Hepatocyte (in vitro differentiated cells): Measurements from ENCODE around the gene PLXNB1.

Experiments used
- CTCF ChIP-seq: fragments of 200-600 bp; sonication (generic); IDR thresholded peaks from 2 replicates; pipeline ENCODE4 v1.5.1; 2016; ENCODE audit warnings: antibody characterized with exemption, mild to moderate bottlenecking; ENCODE audit not compliant: poor library complexity
- EZH2 ChIP-seq: fragments of 200-600 bp; sonication (generic); IDR thresholded peaks from 2 replicates; pipeline ENCODE4 v1.6.1; 2016; ENCODE audit warnings: antibody characterized with exemption, mild to moderate bottlenecking, borderline replicate concordance
- EZH2phosphoT487 ChIP-seq: fragments of 200-600 bp; sonication (generic); IDR thresholded peaks from one replicate; pipeline ENCODE4 v1.6.1; 2018; ENCODE audit warnings: antibody characterized with exemption, mild to moderate bottlenecking, low read depth, moderate library complexity; ENCODE audit not compliant: unreplicated experiment, severe bottlenecking

GRCh38 chr3:48468329-48468731 lies 38.4 kb upstream of the PLXNB1 start:
- no peak for TF ChIP-seq EZH2
- no peak for TF ChIP-seq EZH2phosphoT487
- TF ChIP-seq CTCF, result no peak
